ENCODE results near the gene CCL16.

The CCL16 gene, protein sequence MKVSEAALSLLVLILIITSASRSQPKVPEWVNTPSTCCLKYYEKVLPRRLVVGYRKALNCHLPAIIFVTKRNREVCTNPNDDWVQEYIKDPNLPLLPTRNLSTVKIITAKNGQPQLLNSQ

DNA sequence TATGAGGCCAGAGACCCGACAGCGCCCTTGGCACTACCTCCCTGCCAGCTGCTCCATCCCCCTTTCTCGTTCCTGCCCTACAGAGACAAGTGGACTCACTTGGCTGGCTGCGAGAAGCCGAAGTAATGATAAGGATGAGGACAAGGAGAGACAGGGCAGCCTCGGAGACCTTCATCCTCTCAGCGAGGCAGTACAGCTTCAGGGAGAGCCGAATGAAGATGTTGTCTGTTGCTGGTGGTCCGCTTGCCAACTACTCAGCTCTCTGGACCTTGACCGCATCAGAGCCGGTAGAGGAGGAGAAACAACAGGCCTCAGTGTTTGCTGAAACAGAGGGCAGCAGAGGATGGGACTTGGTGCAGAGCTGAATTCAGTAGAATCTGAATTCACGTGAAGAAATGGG lies at the start of gene CCL16:
TSS of gene CCL16 (minus strand) at position 252 of the 400 bp plus-strand sequence. CDS start at position 175, 77 bp downstream.
- TF ChIP-seq CTCF (IDR thresholded peaks at IDR 0.05), result no peak
- no peak for DNase-seq
- intact Hi-C loops (cut with DNase I; ENCODE audit: low total_unique reads), result no loop called here

DNA sequence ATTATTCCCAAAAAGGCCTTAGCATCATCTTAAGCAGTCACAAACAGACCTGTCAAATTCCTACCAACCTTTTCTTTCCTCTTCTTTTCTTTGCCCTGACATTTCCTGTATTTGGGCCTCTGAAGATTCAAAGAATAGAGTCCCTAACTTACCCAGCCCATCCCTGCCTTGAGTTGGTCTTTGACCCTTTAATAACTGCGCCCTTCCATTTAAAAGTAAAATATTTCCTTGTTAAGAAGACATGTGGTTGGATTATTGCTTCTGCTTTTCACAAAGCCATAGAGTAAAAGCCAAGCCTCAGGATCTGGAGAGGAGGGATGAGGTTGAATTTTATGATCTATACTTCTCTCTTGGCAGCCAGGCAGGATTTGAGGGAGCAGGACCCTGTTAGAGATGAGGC lies 49.7 kb upstream of the CCL16 start:
- Histone ChIP-seq H3K4me3 (no peak overlapping the region), H3K36me3 (no peaks in the 10 kb centered on the region), H3K9me3 (no peaks in the 10 kb centered on the region), H3K27ac (no peak overlapping the region), H3K4me1 (no peaks in the 10 kb centered on the region), H3K27me3 (no peaks in the 10 kb centered on the region)
- no peak for DNase-seq
- intact Hi-C loops (cut with DNase I; ENCODE audit: low total_unique reads), result no loop called here
- no peak for TF ChIP-seq CTCF (IDR thresholded peaks at IDR 0.05)

More for the DNA sequence above, at the start of gene CCL16:
- H3K4me1 ChIP-seq, result no peaks in the 10 kb centered on the region
- no peak within 1 kb of the TSS for H3K27ac ChIP-seq
- no peaks in the 10 kb centered on the region for H3K9me3 ChIP-seq
- no peak within 1 kb of the TSS for H3K4me3 ChIP-seq
- no peaks in the 10 kb centered on the region for H3K36me3 ChIP-seq
- peaks cover 0 to 14% of the 10 kb centered on the region in 2 donors for H3K27me3 ChIP-seq

GRCh38 chr17:36027761-36028160 lies 46.5 kb upstream of the CCL16 start:
- Histone ChIP-seq H3K4me1 (no peaks in the 10 kb centered on the region), H3K9me3 (peaks cover 0 to 5% (median 0%) of the 10 kb centered on the region in 3 donors), H3K36me3 (no peaks in the 10 kb centered on the region), H3K27ac (no peak overlapping the region), H3K4me3 (no peak overlapping the region), H3K27me3 (peaks cover 0 to 3% of the 10 kb centered on the region in 2 donors)
- no peak for DNase-seq
- no peak for TF ChIP-seq CTCF (IDR thresholded peaks at IDR 0.05)
- intact Hi-C loops (cut with DNase I; ENCODE audit: low total_unique reads), result no loop called here

DNA sequence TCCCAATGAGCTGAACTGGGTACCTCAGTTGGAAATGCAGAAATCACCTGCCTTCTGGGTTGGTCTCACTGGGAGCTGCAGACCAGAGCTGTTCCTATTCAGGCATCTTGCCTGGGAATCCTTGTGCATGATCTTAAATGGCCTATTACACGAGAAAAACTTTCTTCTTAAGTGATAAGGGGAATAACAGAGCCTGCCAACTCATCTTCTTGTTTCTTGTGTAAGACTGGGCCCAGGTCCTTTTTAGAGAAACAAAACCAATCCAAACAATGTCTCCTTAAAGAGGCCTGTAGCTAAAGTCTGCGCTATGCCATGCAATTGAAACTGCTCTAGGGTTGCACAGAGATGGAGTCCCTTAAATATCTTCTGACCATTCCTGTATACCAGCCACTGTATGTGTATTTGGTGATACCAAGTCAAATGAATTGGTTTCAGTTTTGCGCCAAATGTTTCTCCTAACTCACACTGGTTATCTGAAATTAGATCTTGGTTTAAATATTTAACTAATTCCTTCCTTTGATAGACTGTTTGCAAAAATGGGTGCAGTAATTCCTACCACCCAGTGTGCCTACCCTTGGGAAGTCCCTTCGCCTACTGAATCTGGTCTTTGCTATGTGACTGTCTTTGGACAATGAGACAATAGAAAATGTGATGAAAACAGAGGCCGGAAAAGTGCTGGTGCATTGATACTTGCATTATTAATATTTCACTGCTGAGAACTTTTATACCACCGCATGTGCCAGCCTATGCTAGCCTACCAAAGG lies 43.0 kb upstream of the CCL16 start:
- intact Hi-C loops (cut with DNase I; ENCODE audit: low total_unique reads), result no loop called here
- Histone ChIP-seq H3K4me1 (no peaks in the 10 kb centered on the region), H3K4me3 (no peak overlapping the region), H3K9me3 (peaks cover 0 to 6% (median 0%) of the 10 kb centered on the region in 3 donors), H3K27ac (no peak overlapping the region), H3K36me3 (no peaks in the 10 kb centered on the region), H3K27me3 (peaks cover 0 to 3% of the 10 kb centered on the region in 2 donors)
- DNase-seq, result no peak
- TF ChIP-seq CTCF (IDR thresholded peaks at IDR 0.05), result no peak

GRCh38 chr17:36019423-36019822 lies 38.1 kb upstream of the CCL16 start:
- TF ChIP-seq CTCF (IDR thresholded peaks at IDR 0.05), result no peak
- intact Hi-C loops (cut with DNase I; ENCODE audit: low total_unique reads), result no loop called here
- H3K4me3 ChIP-seq, result no peak overlapping the region
- peaks cover 0 to 6% (median 0%) of the 10 kb centered on the region in 3 donors for H3K9me3 ChIP-seq
- DNase-seq, result no peak
- H3K27ac ChIP-seq, result no peak overlapping the region
- no peaks in the 10 kb centered on the region for H3K4me1 ChIP-seq
- no peaks in the 10 kb centered on the region for H3K36me3 ChIP-seq
- peaks cover 0 to 3% of the 10 kb centered on the region in 2 donors for H3K27me3 ChIP-seq

Measured in tibial artery (tissue), 4 donors.